ENCODE results near the gene NEAT1. TPM values are rescaled to one million over a fixed set of nuclear protein-coding genes. Genes with fewer than 3 reads are reported as not detected.

The NEAT1 gene
- total and polyA plus RNA-seq, 8 donors = 295 to 2,770 (median 695) TPM

- Histone ChIP-seq H3K4me3 (no peak overlapping the region), H3K9me3 (no peaks in the 10 kb centered on the region), H3K27me3 (no peaks in the 10 kb centered on the region), H3K27ac (no peak overlapping the region), H3K36me3 (peaks cover 3 to 37% (median 24%) of the 10 kb centered on the region in 3 donors), H3K4me1 (peaks cover 12 to 20% (median 14%) of the 10 kb centered on the region in 3 donors)
- DNase-seq = peak in 2 of 6 donors; percentile 33 to 59
- intact Hi-C loops (cut with DNase I) = no loop called here
- no peak for ATAC-seq
- no peak for FAIRE-seq
- WGBS, 2 donors = 87 to 93% methylated on average over 14 of the region's 14 CpGs
- TF ChIP-seq CTCF (IDR thresholded peaks at IDR 0.05) = no peak
These were observed 21.9 kb downstream of the NEAT1 start for GRCh38 chr11:65444314-65445051.

GRCh38 chr11:65445101-65445603 lies 22.6 kb downstream of the NEAT1 start:
- Histone ChIP-seq H3K9me3 (no peaks in the 10 kb centered on the region), H3K36me3 (peaks cover 3 to 37% (median 24%) of the 10 kb centered on the region in 3 donors), H3K27ac (no peak overlapping the region), H3K4me3 (no peak overlapping the region), H3K4me1 (peaks cover 6 to 14% (median 8%) of the 10 kb centered on the region in 3 donors), H3K27me3 (no peaks in the 10 kb centered on the region)
- intact Hi-C loops (cut with DNase I) = no loop called here
- peak in 1 of 6 donors; percentile 52 for DNase-seq
- no peak for TF ChIP-seq CTCF (IDR thresholded peaks at IDR 0.05)
- ATAC-seq = peak in 1 of 4 donors; percentile 1
- FAIRE-seq = no peak
- WGBS, 2 donors = 88 to 92% methylated on average over 15 of the region's 15 CpGs

- 78 to 84% methylated on average over 10 to 11 of the region's 11 CpGs for WGBS, 2 donors
- Histone ChIP-seq H3K4me1 (peaks cover 3 to 12% (median 6%) of the 10 kb centered on the region in 3 donors), H3K9me3 (no peaks in the 10 kb centered on the region), H3K36me3 (peaks cover 3 to 37% (median 24%) of the 10 kb centered on the region in 3 donors), H3K27ac (no peak overlapping the region), H3K27me3 (no peaks in the 10 kb centered on the region), H3K4me3 (no peak overlapping the region)
- ATAC-seq (peak; percentile 3 to 7 (median 6)), DNase-seq (peak in 3 of 6 donors; percentile 37 to 57 (median 51)), FAIRE-seq (no peak)
- no peak for TF ChIP-seq CTCF (IDR thresholded peaks at IDR 0.05)
- intact Hi-C loops (cut with DNase I) = no loop called here
These were observed 23.2 kb downstream of the NEAT1 start for GRCh38 chr11:65445604-65446445.

- WGBS, 2 donors = 74 to 76% methylated on average over 11 of the region's 11 CpGs
- intact Hi-C loops (cut with DNase I) = no loop called here
- Histone ChIP-seq H3K4me3 (no peak overlapping the region), H3K4me1 (peaks cover 2 to 12% (median 3%) of the 10 kb centered on the region in 3 donors), H3K27me3 (no peaks in the 10 kb centered on the region), H3K9me3 (no peaks in the 10 kb centered on the region), H3K27ac (no peak overlapping the region), H3K36me3 (peaks cover 3 to 31% (median 24%) of the 10 kb centered on the region in 3 donors)
- ATAC-seq (peak; percentile 1 to 9 (median 6)), FAIRE-seq (no peak), DNase-seq (peak in 2 of 6 donors; percentile 59 to 63)
- no peak for TF ChIP-seq CTCF (IDR thresholded peaks at IDR 0.05)
These were observed 24.1 kb downstream of the NEAT1 start for GRCh38 chr11:65446446-65447277.

Measured in pancreas (tissue), 10 donors.